SIG-M5 treated with dmso at 0.1 percent for 504 hours (cell line): Measurements from ENCODE around the gene ERC2.

Experiments used
- DNase-seq: peaks from one replicate; lab custom pipeline; 2025; ENCODE audit not compliant: unreplicated experiment; lab: John Stamatoyannopoulos, UW

Gene ERC2

DNA sequence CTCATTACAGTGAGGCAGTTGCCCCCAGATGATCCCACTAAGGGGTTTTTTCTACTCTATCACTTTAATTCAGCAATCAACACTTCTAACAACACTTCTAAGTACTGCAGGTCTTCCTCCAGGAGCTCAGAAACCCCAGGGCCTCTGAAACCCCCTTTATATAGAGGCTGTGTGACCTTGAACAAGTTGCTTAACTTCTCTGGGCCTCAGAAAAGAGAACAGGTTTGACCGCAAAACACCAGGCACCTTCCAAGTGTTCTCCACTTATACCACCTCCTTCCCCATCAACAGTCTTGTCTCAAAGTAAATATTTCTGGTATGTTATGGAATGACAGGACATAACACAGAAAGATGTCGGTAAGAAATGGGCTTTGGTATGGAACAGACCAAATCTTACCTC lies 895.5 kb downstream of the ERC2 start:
- no peak for DNase-seq

DNA sequence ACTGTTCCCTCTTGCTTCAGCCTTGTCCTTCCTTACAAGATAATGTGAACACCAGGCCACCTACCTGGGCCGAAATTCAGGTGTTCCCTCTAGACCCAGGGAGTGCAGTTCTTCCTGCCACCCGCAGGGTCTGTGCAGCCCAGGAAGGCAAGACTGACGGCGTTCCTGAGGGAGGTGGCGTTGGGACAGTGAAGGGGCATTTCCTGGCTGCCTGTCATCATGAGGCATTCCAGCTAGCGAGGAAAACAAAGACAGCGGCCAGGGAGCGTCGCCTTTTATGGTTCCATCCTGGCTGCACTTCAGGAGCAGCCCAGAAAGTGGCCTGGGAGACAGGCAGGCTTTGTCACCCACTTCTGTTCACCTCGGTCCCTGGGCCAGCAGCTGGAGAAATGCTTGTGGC lies 896.4 kb downstream of the ERC2 start:
- DNase-seq = no peak

DNA sequence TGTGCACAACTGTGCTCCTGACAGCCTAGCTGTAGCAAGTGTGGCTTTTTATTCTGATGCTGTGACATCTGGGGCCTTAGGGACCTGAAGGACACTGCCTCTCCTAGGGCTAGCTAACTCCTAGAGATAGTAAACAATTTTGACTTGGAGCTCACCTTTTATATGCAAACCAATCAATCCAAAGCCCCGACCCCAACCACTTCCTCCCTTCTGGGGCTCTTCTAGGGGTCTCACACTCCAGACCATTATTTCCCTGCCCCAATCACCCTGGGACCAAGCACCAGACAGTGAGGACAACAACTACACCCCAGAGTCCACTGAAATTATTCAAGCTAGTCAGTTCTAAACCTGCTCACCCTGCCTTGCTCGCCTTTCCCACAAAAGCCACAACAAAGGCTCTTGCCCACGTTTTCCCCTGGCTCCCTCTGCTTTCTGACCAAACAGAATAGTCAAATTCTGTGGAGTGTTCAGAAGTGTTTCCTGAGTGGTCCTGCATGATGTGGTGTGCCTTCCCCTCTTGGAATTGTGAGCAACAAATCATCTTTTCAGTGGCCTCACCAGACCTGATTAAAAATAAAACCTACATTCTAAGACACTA lies 897.0 kb downstream of the ERC2 start:
- DNase-seq = no peak

DNA sequence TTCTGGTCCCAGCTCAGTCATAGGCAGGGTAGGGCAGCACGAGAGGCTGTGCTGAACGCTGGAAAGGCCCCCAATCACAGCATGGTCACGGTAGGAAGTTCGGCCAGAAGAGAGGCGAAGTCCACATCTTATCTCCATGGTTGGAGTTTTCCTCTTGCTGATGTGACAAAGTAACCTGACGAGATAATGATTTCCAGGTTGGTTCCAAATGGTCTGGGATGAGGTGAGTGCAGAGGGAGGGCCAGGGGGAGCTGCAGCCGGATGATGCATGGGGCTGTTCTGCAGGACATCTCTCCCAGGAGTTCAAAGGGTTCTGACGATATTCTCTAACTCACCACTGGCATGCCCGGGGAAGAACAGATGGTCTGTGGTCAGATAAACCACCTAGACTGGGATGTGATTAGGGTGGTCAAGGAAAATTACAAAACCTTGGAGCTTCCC lies 898.0 kb downstream of the ERC2 start:
- DNase-seq = no peak

DNA sequence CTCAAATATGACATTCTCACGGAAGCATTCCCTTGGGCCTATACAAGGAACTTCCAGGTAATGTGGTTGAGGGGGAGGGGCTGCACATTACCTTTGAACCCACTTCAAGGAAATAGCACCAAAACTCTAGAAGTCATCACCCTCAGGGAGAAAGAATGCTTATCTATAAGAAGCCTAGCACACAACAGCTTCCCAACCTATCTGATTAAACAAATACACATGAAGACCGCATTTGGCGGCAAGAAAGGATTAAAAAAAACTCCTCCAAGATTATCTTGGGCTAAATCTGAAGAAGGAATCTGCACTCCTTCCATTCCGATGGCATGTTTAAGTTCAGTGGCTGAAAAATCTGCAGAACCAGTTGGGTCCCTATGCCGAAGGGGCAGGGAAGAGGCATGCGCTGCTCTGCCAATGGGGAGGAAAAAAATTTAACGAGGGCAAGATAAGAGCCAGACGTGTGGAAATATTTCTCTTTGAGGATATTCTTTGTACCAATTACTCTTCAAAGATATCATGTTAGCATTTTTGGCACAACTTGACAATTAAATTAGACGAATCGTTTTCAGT lies 899.2 kb downstream of the ERC2 start:
- no peak for DNase-seq

DNA sequence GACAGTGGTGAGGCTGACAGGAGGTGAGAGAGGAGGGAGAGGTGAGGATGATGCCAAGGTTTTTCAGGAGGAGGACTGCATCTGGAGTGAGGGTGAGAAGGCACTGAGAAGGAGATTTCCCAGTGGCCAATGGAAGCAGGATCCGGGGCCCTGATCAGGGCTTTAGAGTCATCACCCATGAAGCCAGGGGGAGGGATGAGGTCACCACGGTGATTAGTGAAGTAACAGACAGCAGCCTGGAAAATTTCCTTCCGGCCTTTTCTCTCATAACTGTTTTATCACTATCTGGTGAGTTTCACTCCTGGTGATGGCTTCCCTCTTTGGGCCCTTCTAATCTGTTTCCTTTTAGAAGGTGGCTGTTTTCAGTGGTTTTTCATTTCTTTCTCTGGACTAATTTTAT lies 900.7 kb downstream of the ERC2 start:
- no peak for DNase-seq

DNA sequence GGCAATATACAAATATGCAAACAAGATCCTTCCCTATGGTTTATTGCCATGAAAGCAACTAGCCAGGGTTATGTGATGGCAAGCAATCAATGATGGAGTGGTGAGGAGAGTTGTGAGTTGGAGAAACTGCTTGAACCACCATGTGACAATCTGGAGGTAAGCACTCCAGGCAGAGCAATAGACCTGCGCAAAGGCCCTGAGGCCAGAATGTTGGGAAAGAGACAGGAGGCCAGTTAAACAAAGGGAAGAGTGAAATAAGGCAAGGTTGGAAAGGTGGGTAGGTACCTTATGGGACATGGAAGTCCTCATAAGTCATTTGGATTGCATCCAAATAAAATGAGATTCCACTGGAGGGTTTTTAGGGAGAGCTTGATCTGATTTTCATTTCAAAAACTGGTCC lies 901.1 kb downstream of the ERC2 start:
- DNase-seq = no peak

DNA sequence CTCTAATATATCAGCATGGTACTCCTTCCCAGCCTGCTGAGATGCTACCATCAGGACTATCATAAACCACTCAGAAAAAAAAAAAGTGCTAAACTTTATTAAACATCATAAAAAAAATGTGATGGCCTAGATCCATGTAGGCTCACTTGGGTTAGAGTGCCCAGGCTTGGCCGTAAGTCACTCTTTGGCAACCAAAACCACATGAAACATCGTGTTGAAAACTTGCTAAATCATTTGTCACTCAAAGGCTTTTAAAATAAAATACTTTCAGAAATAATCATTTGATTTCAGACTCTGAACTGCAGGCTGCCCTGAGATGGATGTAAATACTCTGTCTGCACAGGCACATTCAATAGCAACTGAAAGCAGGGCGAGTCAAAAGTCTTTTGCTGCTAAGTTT lies 902.7 kb downstream of the ERC2 start:
- DNase-seq = no peak

DNA sequence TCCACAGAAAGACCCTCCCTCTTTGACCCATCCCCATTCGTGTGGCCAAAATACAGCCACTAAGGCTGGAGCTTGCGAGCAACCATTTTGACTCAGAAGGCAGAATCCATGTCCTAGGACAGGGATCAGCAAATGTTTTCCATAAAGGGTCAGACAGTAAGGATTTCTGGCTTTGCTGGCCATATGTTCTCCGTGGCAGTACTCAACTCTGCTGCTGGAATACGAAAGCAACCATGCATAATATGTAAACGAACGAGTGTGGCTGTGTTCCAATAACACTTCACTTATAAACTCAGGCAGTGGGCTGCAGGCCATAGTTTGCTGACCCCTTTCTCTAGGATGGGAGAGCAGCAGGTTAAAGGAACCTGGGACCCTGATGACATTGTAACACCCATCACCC lies 903.5 kb downstream of the ERC2 start:
- DNase-seq = no peak

DNA sequence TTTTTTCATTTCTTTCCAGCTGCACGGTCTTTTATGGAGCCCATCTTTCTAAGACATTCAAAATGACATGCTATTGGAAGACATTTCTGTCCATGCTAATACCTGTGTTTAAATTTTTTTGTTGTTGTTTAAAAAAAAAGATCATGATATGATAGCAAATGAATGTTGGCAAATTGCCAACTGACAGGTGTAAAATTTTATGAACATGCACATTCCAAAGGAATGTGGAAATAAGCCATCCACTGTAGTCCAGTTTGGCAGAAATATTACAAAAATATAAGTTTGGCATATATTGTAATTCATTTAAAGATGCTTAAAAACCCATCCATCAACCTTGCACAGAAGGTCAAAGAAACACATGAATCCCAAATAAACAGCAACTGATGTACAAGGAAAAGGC lies 905.6 kb downstream of the ERC2 start:
- no peak for DNase-seq

DNA sequence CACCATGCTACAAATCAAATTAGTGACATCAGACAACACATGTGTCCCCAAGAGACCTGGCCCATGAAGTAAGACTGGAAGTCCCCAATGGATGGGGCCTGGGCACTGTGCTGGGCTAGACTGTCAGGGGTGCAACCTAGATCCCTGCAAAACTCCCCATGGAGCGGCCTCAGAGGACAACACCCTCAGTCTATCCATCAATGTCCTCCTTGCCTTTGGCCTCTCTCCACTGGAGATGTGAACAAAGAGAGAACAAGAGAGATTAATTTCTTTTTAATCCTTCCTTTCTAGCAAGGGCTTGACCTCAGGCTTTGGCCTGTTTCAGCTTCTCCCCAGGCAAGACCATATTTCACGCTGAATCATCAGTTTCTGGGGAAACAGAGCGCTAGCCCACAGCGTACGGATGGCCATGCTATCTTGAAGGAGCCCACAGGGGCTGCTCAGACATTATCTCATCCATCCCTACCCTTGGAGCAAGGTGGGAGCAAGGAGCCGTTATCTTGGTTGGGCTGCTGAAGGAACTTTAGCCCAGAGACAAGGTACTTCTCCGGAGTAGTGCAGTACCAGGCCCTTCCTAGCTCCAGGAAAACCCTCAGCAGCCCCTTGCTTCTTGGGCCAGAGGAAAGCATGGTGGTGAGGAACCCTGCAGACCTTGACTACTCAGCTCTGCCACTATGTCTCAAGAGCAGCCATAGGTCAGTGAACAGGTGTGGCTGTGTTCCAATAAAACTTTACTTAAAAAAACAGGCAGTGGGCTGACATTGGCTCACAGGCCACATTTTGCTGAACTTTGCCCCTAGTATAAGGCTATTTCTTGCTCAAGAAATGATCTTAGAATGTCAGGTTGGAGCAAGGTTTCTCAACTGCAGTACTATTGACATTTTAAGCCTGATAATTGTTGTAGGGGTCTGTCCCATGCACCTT lies 908.5 kb downstream of the ERC2 start:
- no peak for DNase-seq

DNA sequence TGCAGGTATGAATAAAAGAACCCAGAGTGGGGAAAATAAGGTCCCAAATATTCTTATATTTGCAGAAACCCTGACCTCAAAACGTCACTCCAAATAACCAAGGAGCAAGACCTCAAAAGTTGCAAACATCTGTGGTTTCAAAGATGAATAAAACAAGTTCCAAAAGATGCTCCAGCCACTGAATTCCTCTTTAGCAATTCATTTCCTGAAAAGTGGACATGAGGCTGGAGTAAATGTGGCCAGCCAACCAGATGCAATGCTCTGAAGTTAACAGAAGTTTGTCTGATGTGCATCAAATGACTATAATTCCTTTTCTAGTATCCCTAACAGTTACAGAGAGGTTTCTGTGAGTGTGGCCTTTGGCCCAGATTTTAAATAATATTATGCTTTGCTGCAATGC lies 910.0 kb downstream of the ERC2 start:
- no peak for DNase-seq

DNA sequence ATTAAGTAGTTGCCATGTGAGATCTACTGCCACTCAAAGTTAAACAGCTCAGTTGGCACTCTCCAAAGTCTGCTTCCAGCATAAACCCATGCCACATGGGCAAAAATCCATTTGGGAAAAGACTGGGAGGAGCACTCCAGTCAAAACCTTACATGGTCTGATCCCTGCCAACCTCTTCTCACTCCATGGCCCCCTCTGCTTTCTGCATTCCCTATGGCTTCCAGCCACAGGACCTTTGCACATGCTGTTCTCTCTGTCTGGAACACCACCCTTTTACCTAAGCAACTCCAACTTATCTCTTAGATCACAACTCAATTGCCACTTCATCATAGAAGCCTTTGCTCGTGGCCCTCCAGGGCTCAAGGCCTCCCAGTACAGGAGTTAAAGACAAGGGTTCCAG lies 910.7 kb downstream of the ERC2 start:
- no peak for DNase-seq

DNA sequence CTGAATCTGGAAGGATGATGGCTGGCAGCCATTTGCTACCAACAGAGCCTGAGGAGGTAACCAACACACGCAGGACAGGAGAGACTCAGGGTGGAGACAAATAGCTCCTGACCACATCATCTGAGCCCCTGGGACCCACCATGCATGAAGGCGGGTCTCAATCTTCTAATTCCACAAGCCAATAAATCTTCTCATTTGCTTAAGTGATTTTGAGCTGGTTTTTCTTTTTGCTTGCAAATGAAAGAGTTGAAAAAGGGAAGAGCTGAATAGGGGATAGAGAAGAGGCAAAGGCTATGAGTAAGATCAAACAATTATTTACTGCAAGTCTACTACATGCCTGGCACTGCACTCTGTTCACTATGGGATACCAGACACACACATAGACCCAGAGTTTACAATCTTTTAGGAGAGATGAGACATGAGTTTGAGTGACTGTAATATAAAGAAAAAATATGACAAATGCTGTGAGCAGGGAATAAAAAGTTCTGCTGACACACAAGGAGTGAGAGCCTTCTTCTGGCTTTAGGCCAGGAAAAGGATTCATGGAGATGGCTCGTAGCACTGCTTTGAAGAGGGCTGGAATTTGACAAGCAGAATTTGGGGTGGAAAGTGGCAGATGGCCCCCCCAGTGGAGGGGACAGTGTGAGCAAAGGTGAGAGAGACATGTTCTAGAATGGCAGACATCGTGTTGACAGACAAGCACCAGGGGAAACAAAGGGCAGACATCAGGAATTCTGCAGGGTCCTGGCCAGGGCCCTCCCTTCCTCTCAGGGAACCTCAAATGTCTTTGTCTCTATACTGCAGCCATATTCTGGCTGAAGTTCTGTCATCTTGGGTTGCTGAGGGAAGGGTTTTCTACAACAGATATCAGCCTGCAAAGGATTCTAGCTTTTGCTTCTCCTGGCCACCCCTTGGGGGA lies 911.4 kb downstream of the ERC2 start:
- no peak for DNase-seq

DNA sequence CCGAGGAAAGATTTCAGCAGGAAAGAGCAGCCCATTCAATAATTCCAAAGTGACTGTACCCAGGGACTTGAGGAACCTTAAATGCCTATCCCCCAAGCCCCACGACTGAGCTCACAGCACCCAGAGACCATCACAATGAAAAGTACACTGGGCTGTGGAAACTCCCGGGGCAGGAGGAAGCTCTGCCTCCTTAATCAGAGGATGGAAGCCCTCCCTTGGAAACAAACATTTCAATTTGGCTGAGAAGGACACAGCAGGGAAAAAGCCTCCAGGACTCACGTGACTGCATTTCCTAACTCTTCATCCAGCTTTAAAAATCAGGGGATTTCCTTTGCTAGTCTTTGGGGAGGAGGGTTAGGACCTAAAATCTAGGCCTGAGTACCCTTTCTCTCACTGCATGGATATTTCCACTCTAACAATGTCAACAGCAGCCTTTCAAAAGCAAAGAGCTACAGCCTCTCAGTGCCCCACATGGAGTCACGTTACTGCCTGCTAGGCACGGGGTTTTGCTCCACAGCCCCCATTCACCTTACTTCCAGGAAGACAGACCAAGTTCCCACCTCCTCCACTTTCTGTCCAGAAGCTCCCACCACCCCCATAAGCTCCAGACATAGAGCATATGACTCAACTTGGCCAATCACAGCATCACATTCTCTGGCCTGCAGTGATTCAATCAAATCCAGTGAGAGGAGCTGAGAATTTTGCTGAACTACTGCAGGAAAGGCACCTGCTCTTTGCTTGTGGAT lies 912.2 kb downstream of the ERC2 start:
- no peak for DNase-seq

DNA sequence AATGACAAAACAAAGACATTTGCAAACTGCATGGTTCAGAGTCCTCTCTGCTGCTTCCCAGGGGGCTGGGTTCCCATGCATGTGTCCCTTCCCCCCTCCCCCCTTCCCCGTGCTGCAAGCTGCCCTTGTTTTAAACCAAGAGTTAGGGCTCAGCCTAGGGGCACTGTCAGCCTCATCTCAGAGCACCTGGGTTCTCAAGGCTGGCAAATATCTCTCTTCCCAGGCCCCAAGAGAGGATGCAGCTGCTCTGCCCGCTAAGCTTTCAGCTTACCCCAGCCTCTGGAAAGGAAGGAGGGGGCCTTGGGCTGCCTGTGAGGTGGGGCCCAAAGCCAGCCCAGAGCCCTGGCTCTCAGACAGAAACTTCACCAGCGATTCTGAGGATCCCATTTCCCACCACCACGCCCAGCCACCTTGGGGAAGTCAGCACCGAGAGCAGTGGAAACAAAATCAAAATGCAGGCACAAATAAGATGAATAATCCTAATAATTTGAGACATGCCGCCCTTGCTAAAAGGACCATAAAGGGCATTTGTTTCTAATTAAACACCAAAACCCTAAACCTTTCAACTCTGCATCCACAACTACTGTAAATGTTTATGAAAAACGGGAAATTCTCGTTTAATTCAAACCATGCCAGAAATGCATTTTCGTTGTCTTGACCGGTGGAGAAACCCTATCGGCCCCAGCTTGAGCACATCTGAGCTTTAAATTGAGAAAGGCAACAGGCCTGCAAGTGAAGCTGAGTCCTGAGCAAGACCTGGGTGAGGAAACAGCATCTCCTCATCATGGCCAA lies 913.4 kb downstream of the ERC2 start:
- DNase-seq = no peak

DNA sequence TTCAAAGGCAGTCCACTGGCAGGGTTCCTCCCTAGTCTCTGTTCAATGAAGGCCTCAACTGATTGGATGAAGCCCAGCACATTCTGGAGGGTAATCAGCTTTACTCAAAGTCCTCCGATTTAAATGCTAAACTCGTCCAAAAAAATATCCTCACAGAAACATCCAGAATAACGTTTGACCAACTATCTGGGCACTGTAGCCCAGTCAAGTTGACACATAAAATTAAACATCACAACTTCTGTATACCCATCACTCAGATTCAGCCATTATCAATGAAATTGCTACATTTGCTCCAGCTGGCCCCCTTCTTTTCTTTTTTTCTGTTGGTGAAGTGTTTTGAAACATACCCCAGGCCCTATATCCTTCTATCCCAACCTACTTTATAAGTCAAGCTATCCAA lies 916.6 kb downstream of the ERC2 start:
- DNase-seq = no peak

DNA sequence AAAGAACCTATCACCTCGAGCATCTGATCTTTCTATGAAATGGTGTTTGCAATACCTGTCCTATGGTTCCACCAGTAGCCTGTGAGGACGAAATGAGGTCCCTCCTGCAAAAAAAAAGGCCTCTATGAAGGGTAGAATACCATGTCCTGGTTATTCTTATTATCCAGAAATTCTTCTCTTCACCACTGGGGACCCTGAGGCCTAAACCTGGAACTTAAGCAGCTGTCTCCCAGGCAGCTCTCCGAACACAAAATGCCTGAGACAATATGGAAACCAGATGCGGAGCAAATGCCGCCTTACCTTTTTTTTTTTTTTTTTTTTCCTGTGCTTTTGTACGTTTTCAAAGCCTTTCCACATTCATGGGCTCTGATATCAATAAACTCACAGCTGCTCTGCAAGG lies 919.1 kb downstream of the ERC2 start:
- no peak for DNase-seq

DNA sequence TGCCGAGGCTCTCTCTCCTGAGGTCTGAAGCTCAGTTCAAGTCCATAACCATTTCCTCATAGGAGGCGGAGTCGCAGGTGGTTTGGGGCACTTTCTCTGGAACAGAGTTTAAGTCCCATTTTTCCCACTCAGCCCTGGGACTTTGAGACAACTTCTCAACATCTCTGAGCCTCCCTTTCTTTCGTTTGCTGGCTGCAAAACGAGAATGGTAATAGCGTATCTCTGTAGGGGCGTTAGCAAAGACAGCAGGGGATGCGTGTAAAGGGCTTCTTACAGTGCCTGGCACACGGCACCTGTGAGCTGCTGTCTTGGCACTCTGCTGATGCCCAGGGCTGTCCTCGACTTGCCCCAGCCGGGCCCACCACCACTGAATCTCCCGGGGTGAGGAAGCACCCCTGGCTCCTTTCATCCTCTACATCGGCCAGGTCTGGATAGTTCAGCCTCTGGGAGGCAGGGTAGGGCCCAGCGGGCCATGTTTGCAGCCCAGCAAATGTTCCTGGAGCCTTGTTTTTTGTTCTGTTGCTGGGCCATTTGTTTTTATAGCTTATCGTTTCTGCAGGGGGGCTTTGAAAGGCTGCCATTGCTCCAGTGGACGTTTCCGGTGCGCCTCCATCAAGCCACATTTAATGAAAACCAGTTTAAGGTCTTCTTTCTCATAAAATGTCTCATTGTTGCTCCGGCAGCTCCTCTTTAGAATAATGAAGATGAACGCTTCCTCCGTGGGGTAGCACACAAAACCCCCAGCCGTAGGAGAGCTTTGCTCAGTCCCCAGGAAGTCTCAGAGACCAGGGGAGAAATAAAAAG lies 921.2 kb downstream of the ERC2 start:
- no peak for DNase-seq
